HG03045 (cell line): Measurements from ENCODE around the gene ABCG1.
A peak's percentile ranks its signal among the peaks of the same experiment; 100 is the strongest.

ENCODE experiments used
- ATAC-seq: cut with Tn5 transposase; IDR thresholded peaks from one replicate; pipeline ENCODE4 v1.9.1; 2021; ENCODE audit warnings: mild to moderate bottlenecking, moderate library complexity; ENCODE audit not compliant: unreplicated experiment

ABCG1 gene

DNA sequence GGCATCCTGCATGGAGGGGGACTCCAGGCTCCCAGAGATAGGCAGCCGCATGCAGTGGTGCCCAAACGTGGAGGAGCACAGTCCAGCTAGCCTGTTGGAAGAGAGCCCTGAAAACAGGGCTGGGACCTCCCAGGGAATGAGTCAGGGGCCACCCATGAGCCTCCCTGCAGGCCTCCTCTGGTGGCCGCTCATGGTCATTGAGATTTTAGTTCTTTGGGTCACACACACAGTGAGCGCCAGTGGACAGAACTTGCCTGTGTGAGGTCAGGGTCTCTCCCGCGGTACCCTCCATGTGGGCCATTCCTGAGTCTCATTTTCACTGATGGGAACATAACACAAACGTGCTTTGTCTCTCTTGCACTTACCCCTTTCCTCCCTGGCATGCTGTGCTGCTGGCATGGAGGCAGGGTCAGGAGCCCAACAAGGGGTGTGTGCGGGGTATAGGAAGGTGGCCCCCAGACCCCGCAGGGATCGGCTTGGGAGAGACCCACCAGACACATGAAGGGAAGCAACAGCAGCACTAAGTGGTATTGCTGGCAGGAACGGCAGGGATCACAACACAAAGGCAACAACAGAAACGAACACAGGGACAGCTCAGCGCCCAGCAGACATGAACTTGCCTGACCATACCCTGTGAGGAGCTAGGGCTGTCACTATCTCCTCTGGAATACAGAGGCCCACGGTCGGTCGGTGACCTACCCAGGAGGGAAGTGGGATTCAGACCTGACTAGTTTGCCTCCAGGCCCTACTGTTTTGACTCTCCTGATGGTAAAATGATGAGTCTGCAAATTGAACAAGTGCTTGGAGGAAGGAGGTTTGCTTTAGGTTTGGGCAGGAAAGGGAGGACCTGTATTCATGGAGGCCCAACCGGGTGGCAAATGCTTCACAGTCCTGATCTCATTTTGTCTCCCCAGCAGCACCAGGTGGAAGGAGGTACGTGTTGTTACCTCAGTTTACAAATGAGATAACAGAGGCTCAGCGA lies 31.8 kb downstream of the ABCG1 start:
- ATAC-seq = no peak

DNA sequence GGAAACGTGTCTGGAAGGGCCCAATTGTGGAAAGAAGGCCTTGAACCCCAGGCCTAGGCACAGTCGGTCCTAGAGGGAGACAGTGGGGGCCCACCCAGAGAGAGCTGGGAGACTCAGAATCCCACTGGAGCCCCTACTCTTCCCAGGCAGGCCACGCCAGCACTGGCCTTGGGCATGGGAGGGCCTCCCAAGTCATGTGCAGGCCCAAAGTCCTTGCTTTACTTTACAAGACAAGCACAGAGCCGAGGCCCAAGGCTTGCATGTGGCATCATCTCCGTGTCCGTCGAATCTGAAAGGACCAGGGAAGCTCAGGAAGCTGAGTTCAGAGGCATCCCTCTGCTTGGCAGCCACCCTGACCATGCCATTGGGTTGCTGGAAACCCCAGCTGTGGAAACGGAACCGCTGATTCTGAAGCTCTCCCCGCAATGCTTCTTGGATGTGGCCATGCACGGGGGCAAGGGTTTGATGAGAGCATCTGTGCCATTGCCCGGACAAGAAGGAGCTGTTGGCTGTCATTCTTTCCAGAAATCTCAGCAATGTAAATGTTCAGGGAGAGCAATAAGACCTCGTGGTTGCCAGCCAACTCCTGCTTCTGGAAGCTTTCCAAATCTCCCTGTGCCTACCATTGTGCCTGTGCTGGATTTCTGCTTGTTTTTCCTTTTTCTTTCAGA lies 32.8 kb downstream of the ABCG1 start:
- ATAC-seq = no peak

DNA sequence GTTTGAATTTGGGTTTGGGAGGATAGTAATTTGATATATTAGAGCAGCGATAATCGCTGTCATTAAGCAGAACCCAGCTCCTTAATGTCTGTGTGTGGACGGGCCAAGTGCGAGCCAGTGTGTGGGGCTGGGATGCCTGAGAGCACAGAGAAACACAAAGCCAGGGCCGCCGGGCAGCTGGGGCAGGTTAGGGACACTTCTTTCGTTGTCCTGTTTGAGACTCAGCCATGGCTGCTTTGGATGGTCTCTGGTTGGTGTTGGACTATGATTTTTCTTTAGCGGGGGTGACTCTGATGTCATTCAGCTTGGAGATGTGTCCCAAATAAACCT lies 33.4 kb downstream of the ABCG1 start:
- no peak for ATAC-seq

DNA sequence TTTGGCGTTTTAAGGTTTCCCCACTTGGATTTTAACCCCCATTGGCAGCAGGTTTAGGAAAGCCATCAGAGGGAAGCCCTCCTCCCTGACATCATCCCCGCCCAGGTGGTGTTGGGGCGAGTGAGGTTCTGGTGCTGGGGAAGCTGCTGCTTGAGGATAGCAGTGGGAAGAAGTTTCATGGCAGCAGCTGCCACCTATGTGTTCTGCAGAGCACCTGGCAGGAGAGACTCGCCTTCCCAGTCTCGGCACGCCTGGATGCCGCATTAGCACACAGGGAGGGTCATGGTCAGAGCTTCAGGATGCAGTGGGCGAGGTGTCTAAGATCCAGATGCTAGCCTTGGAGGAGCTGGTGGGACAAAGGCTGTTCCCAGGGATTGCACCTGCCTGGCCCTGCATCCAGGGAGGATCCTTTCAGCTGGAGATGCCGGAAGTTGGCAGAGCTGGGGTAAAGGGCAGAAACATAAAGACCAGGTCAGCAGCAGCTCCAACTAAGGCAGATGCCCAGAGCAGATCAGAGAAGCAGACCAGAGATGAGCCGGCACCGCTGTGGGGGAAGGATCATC lies 33.9 kb downstream of the ABCG1 start:
- no peak for ATAC-seq

DNA sequence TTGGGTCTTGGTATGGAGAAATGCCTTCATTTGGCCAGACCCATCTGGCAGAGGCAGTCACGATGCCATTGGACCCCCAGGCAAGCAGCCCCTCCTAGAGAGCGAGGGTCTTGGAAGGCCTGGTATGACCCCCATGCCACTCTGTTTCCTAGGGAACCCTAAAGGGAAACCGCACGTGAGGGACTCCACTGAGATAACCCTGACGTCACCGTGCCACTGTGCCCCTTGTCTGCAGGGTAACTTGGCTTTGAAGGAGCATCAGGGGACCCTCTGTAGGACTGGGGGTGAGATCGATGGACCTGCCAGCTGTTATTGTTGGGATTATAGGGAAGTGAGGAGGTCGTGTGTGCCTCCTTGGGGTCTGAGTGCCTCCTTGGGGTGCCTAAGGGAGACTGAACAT lies 34.5 kb downstream of the ABCG1 start:
- ATAC-seq = no peak

DNA sequence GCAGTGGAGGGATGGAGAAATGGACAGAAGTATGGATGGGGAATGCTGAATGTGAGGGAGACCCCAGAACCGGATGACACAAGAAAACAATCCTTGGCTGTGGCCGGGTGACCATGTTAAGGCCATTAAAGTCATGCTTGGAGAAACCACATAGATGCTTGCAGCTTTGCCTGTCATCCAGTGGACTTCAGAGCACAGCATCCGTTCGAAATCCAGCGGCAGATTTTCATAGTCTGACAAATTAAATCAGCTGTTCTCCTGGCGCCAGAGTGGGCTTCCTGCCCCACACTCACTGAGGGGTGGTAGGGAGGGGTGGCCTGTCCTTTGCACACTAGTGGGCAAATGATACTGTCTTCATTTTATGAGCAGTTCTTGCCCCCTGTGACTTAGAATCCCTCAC lies 35.1 kb downstream of the ABCG1 start:
- no peak for ATAC-seq

DNA sequence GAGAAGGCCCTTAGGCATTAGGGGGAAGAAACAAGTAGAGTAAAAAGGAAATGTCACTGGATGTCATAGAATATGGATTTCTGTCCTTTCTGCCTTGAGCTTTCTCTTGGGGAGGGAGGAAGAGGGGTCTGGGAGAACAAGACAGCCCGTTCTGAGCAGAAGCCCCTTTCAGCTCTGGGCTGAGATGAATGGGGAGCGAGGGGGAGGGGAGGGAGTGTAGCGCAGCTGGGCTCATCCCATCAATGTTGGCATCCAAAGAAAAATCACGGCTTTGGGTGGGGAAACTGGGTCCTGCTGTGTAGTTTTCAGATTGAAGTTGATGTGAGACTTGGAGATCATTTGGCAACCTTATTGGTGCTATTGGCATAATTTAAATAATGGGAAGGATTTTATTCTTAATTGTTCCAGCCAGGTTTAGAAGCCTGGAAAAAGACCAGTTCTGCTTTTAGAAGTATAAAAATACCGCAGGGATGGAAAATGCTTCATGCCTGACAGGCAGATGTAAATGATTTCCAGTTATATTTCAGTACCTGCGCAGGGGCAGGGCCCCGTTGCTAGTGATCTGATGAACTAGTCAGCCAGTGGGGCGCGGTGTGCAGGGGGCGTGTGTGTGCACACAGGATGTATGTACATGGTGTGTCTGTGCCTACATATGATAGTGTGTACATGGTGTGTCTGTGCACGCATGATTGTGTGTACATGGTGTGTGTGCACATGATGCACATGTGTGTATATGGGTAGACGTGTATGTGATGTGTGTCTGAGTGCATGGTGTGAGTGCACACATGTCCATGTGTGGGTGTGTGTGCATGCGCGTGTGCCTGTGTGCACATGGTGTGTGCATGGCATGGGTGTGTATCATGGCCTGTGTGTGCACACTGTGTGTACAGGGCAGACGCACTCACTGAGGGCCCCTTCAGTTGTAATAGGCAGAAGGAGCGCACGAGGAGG lies 36.0 kb downstream of the ABCG1 start:
- ATAC-seq = no peak

DNA sequence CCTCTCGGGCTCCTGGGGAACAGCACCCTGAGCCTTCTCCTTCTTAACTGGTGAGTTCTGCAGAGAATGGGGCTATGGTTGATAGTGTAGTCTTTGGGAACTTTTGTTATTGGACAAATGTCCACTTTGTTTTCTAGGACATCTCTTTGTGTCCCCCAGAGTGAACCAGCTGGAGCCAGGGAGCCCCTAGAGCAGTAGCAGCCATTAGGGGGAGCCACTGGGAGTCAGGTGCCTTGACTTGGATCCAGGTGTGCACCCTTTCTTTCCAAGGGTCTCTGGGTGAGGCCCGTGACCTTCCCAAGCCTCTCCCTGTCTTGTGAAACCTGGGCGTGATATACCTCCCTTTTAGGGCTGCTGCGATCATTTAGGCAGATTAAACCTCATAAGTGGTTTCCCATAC lies 36.9 kb downstream of the ABCG1 start:
- ATAC-seq = no peak

DNA sequence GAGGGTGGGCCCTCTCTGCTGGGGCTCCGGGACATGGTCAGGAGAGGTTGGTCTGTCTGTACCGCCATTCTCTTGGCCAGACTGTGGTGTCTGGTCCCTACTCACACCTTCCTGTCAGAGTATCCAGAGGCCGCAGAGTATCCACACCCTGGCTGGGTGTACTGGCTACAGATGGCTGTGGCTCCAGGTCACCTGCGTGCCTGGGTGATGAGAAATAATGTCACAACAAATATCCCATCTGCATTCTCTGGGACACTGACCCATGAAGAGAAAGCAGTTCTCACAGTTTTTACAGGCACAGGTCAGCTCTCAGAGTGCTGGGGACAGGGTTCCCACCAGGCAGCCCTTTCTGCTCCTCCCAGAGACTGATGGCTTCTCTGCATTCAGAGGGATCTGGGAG lies 37.4 kb downstream of the ABCG1 start:
- ATAC-seq = no peak

DNA sequence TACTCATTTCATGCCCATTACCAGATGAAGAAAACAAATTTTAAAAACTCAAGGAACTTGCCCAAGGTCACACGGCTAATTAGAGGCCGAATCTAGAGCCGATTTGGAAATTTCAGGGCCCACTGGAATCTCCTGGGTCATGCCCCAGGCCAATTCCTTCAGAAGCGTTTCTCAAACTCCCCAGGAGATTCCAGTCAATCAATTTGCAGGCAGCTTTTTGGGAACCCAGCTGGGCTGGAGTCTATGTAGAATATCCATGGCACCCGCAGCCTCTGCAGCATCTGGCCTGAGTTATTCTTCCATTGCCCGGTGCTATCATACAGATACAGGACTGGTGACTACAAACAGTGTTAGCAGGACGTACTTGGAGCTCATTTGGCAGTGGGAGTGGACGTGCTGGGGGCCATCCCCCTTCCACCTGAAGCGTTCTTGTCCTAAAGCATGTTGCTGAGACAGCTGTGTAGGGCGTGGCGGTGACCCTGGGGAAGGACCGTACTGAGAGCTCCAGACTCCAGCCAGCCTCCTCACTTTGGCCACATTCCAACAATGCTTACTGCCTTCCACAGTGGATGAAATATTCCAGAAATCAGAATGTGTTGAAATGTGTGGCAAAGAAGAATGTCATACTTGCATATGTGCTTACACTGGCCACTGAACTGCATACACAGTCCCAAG lies 38.3 kb downstream of the ABCG1 start:
- ATAC-seq = no peak

DNA sequence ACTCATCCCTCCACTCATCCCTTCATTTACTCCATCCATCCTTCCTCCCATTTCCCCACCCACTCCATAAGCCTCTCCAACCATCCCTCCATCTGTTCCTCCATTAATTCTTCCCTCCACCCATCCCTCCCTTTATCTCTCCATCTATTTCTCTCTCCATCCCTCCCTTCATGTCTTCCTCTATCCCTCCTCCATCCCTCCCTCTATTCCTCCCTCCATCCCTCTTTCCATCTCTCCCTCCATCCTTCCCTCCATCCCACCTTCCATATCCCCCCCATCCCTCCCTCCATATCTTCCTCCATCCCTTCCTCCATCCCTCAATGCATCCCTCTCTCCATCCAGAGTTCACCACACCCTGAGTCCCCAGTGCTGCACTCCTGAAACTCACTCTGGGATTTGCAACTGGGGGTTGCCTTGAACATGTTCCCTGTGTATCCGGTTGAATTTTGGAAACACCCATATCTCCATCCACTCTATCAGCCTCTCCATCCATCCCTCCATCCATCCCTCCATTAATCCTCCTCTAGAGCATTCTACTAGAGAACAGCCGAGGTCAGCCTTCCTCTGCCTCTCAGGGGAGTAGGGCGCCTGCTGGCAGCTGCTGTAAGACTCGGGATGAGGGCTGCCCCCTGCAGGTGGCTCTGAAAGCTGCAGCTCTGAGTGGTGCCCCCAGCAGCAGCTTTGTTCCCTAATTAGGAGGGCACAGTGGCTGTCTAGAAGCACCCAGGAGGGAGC lies 39.4 kb downstream of the ABCG1 start:
- ATAC-seq = peak; percentile 50

DNA sequence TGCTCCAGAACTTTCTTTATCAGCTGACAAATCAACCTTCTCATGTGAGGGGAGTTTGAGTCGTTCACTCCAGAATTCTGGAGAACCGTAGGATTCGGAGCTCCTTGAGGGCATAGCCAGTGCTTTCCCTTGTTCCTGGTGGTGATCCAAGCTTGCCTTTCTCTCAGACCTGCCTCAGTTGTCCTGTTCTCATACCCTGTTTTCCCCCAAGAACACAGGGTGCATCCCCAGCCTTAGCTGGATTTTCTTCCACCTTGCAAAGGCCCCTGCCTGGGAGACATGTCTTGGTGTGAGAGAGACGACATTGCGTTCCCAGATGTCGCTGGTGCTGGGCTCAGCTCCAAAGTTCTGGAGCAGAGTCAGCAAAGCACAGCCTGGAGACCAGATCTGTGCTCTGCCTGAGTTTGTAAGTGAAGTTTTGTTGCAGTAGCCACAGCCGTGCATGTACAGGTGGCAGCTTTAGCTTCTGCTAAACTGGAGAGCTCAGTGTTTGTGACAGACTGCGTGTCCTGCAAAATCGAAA lies 40.0 kb downstream of the ABCG1 start:
- no peak for ATAC-seq

DNA sequence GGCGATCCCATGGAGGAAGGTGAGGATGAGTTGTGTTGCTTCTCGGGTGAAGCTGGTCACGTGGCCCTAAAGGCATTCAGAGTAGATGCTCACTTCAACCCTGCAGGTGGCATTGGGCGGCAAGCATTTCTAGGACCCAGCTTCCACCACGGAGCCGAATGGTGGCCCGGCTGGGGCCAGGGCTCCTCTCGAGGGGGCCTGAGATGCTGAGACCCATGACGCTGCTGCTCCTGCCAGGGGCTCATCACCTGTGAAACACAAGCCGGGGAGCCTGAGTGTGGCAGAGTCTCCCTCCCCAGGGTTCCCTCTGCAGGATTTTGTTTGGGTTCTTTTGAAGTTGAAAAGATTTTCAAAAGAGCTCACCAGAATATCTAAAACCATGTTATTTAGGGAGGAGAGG lies 41.2 kb downstream of the ABCG1 start:
- no peak for ATAC-seq

DNA sequence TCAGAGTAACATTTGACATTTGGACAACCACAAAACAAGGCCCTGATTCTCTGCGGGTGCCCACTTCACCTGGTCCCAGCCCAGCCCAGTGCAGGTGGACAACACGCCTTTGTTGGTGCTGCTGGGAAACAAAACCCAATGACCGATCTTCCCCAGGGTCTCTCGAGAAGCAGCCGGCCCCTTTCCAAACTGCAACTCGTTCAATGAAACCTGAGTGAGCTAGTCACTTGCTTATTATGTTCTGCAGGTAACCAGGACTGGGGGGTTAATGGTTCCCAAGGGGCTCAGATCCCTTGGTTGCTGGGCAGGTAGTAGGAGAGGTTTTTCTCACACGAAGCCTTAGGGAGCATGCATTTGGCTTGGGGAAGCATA lies 42.9 kb downstream of the ABCG1 start:
- ATAC-seq = no peak

DNA sequence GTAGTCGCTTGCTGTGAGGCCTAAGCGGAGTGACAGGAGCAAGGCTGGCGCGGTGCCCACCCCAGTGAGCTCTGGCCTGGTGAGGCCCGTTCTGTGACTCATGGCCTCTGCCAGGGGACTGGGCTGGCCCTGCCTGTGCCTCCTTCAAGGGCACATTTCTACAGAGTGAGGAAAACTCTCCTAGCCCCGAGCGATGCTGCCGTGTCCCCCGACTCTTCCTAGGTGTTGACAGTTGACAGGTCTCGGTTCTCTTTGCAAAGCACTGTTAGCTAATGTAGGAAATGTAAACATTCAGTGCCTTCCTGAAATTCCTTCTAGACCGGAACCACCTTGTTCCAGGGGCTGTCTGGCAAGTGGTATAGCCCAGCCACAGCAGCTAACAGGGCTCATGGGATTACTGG lies 43.9 kb downstream of the ABCG1 start:
- no peak for ATAC-seq

DNA sequence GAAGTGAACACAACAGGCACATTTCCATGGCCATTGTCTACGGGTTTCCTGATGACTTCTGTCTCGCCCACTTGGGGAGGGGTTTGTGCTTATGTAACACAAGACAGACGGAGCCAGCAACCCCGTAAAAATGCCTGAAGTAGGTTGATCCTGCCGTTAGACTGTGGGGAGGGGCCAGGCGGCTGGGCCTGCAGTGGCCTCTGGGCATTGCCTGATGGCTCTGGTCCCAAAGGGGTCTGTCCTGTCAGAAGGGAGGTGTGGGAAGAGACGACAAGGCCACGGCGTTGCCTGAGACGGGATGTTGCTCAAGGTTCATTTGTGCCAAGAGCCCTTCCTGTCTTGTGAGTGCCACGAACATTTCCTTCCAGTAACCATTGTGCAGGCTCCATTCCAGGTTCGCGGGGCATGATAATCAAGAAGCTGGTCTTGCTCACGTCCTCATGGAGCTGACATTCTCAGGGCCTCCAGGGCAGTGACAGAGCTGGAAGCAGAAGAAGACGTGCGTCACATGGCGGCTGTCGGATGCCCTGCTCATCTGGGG lies 44.7 kb downstream of the ABCG1 start:
- ATAC-seq = no peak

DNA sequence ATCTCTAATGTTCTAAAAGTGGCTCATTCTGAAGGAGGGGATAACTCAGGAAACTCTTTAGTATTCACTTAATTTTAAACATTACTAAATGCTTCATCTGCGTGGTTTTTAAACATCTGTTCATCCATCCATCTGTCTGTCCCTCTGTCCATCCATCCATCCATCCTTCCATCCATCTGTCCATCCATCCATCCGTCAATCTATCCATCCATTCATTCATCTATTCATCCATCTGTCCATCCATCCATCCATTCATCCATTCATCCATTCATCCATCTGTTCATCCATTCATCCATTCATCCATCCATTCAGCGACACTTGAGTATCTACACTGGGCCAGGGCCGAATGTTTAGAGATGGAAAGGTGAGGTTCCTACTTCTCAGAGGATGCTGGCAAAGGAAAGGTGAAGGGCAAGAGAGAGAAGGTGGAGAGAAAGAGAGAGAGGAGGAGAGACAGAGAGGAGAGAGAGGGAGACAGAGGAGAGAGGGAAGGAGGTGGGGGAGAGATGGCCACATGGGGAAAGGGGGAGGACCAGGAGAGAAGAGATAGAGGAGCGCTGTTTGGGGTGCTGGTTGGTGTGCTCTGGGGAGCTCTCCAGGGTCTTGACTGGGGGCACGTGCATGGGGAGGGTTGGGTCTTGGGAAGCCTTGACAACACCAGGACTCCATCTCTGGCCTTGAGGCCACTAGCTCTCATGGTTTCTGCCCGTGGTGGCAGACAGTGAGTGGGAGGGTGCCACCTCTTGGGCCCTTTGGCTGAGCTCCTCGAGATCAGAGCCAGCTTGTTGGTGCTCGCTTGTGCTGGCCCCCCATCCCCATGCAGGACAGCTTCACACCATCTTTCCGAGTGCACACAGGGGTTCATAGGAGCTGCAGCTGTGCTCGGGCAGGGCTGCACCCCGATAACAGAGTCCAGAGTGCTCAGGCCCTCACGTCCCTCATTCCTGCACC lies 45.6 kb downstream of the ABCG1 start:
- ATAC-seq = no peak

DNA sequence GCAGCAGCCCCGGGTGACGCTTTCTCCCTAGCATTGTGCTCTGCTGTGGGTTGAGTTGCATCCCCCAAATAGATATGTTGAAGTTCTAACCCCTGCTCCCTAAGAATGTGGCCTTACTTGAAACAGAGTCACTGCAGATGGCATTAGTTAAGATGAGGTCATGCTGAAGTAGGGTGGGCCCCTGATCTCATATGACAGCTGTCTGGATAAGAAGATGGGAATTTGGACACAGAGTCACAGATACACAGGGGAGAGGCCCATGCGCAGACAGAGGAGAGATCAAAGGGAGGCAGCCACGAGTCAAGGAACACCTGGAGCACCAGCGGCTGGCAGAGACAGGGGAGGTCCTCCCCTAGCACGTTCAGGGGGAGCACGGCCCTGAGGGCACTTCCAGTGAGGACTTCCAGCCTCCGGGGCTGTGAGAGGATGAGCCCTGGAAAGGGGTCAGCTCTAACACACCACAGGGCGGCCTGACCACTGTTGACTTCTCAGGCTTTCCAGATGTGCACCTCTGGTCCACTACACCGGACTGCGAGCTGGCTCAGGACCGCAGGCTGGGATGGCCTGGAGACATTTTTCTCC lies 46.4 kb downstream of the ABCG1 start:
- no peak for ATAC-seq
